ENCODE results near the gene UBE2D2.

DNA sequence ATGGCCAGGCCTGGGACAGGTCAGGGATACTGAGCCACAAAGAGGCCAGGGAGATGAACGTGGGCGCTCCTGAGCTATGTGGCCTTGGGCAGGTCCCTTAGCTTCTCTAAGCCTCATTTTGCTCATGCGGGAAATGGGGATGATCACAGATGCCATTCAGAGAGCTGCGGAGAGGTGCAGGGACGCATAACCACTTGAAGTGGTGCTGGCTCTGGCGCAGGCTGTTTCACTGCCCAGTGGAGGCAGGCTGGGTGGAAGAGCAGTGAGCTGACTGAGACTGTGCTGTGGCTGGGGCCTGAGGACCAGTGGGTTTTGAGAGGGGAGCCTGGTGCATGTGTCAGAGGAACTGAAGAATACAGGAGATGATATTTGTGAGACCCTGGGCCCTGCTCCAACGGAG, 105.4 kb downstream of the UBE2D2 start:
- TF ChIP-seq, protein P1, sequence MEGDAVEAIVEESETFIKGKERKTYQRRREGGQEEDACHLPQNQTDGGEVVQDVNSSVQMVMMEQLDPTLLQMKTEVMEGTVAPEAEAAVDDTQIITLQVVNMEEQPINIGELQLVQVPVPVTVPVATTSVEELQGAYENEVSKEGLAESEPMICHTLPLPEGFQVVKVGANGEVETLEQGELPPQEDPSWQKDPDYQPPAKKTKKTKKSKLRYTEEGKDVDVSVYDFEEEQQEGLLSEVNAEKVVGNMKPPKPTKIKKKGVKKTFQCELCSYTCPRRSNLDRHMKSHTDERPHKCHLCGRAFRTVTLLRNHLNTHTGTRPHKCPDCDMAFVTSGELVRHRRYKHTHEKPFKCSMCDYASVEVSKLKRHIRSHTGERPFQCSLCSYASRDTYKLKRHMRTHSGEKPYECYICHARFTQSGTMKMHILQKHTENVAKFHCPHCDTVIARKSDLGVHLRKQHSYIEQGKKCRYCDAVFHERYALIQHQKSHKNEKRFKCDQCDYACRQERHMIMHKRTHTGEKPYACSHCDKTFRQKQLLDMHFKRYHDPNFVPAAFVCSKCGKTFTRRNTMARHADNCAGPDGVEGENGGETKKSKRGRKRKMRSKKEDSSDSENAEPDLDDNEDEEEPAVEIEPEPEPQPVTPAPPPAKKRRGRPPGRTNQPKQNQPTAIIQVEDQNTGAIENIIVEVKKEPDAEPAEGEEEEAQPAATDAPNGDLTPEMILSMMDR (IDR thresholded peaks at IDR 0.05): no peak
- TF ChIP-seq POLR2A (IDR thresholded peaks at IDR 0.05): no peak
- TF ChIP-seq EP300 (IDR thresholded peaks at IDR 0.05): no peak

All from ovary (tissue), 3 donors.